Stimulated activated CD4-positive, alpha-beta T cell treated with anti-CD3 and anti-CD28 coated beads, Interleukin-15, amount 100 ng/mL, for 1 hour (primary cell): ENCODE measurements around the gene DAAM1.

ENCODE experiments used
- DNase-seq, 2 donors: peaks; one replicate each; pipeline ENCODE4 v3.0.0-alpha.2; 2020; ENCODE audit warnings: low read depth in 1 of 2, low spot score in 1 of 2

The DAAM1 gene

DNA sequence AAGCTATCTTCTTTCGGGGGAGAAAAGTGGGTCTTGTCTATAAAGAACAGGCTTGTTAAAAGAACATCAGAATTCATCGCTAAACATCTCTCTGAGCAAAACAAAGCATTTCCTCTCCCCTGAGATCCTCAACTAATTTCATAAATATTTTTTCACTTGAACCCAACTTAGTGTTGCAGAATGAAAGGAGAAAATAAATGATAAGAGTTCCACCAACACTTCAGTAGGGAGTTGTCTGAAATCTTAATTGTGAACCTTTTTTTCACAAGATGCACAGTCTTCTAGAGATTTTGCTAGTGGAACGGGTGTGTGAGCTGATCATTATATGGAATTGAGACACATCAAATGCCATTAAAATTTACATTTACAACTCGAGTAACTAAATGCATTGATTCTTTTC, 1.3 kb upstream of the DAAM1 start:
- no peak for DNase-seq

DNA sequence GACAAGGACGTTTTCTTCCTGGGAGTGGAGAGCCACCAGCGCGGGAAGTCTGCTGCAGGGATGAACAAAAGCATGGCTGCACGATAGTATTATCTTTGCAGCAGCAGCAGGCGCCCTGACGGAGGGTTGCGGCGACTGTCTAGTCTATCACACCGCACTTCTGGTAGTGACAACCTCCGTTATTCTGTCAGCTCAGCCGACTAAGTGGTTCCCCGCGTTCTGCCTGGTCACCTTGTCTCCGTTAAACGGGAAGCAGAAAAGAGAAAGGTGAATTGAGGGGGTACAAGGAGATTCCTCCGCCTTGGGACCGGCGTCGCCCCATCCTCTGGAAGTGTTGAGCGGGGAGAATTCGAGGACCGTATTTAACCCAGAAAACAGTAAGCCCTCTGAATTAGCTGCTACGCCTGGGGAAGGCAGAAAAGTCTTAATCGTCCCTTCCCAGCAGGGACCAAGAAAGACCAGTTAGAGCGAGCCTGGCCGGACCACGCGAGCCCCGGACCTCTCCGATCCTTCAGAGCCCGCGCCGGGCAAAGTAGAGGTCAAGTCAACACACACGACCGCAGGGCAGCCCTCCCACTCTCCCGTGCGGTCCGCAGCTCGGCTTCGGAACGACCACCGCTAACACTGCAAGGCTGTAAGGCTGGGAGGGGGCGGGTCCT, 536 bp upstream of the DAAM1 start:
- DNase-seq = peak in 1 of 2 donors; percentile 16

DNA sequence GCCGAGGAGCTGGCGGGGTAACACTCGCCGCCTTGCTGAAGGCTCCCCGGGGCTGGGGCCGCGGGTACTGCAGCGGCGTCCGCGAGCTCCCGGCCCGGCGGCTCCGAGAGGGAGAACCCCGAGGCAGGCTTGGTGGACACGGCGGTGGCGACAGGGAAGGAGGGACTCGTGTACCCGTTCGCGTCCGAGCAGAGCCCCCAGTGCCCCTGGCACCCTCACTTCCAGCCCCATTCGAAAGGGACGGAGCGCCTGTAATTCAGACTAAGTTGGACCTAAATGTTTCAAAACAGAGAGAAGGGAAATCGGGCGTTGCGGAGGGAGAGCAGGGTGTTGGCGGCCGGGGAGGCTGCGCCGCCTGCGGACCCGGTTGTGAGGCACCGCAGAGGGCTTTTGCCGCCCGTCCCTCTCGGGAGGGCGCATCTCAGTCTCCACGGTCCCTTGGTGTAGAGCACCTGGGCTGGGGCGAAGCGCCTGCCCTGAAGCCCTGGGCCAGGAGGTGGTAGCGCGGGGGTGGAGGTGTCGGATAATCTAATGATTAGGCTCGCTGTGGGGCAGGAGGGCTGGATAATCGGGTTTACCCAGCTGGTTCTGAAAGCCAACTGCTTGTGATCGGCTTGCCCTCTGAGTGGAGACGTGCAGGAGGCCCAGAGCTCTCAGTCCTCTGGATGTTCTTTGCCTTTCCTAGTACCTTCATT, 771 bp downstream of the DAAM1 start:
- DNase-seq = peak; percentile 10 to 22

DNA sequence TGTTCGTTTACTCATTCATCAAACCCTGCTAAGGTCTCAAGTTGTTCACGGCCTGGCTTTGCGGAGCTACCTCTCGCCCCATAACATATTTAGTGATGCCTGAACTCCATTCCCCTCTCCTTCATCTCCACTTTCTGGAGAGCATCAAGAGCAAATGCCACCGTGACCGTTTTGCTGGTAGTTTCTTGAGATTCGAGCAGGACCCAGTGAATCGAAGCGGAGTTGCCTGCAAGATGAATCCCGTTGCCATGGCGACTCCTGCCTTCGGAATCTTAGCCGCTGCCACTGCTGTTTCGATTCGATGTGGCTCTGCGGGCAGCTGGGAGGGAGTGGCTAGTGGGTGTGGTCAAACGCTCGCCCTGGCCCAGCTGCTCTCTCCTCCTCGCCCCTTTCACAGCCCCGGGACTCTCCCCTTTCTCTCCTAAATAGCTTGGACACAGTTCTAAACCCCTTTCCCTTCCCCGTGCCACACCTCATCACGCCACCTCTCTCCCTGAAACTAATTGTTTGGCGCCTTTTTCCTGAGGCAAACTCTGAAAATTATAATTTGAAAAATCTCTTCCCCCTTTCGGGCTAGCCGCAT, 1.4 kb downstream of the DAAM1 start:
- peak; percentile 22 to 31 for DNase-seq

DNA sequence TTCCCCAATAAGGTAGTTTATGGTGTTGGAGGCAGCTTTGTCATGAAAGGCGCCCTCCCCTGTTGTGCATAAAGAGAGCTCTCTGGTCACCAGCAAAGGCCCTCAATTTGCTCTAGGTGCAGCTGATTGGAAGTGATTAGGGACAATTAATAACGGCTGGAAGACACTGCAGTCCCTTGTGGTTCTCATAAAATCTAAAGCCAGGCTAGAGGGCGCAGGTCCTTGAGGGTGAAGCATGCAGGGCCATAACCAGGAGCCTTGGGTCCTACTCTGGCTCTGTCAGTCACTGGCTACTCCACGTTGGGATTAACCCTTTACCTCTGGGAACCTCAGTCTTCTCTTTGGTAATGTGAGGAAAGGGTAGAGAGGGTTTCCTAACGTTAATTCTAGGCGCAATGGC, 1.9 kb downstream of the DAAM1 start:
- no peak for DNase-seq

DNA sequence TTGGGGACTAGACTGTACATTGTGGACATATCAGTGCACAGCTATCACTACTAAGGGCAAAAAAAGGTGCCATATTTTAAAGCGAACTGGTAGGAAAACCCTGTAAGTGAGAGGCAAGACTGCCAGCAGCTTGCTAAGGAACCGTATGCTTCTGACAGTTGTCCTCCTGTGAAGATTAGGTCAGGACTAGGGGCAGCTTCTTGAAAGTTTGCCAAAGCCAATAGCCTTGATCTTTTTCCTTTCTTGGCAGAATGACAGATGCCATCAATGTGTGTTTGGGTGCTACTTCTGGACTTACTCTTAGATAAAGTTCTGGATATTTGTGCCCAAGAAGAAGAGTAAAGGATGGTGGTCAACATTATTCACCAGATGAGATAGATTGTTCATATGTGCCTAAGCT, 7.4 kb downstream of the DAAM1 start:
- DNase-seq = no peak

DNA sequence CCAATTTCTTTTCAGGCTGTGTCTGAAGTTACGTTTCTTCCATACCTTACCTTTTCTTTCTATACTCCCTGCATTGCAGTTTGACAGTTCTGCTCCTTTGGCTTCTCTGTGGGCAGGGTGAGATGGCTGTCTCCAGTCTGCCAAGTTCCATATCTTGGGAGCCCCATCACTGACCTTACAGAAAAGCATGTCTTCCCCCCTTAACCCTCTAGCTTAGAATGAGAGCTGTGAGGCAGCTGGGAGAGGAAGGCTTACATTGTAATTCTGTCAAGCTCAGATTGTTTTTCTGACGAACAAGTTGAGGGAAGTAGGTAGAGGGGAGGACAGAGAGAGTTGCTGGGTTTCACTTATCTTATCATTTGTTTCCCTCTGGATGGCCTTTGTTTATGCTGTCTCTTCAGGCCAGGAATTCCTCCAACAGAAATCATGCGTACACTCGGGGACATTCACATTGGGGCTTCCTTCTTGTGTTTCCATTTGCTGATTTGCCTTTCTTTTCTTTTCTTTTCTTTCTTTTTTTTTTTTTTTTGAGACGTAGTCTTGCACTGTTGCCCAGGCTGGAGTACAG, 9.3 kb downstream of the DAAM1 start:
- DNase-seq = no peak

DNA sequence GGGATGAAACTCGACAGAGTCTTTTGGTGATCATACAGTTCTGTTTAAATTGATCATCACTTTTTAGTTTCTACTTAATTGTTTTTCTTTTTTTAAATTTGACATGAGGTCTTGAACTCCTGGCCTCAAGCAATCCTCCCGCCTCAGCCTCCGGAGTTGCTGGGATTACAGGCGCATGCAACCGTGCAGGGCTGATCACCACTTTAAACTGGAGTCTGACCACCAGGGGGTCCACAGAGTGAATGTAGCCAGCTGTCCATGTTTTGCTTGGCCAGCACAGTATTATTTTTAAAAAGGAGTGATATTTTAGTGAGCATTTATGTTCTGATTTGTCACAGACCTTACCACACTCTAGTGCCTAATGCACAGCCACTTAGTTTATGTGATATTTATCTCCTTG, 10.7 kb downstream of the DAAM1 start:
- DNase-seq = no peak

DNA sequence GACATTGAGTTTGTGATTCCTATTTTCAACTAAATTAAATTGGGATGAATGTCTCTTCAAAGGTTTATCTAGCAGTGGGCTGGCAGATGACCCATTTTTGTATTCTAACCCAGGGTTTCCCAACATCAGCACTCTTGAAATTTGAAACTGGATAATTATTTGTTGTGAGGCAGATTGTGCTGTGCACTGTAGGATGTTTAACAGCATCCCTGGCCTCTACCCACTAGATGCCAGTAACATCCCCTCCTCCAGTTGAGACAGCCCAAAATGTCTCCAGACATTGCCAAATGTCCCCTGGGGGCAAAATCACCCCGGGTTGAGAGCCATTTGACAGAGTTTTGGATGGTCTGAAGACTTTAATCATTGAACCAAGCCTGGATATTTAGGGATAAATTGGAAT, 11.1 kb downstream of the DAAM1 start:
- DNase-seq = no peak

DNA sequence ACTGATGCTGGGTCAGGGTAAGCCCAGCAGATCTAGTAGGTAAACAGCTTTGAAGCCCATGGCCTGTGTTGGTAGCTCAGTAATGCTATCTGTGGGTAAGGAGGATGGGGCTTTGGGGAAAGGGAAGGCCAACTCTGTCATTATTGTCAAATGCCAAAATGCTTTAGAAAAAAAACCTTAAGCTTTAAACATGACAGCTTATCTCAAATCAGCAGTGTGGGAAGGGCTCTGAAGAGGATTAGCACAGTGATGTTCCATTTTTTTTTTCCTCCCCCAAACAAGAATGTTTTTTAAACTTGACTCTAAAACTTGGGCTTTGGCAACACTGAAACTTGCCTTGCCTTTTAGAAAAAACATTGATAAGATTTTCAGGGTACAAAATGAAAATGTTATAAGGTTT, 11.7 kb downstream of the DAAM1 start:
- no peak for DNase-seq

DNA sequence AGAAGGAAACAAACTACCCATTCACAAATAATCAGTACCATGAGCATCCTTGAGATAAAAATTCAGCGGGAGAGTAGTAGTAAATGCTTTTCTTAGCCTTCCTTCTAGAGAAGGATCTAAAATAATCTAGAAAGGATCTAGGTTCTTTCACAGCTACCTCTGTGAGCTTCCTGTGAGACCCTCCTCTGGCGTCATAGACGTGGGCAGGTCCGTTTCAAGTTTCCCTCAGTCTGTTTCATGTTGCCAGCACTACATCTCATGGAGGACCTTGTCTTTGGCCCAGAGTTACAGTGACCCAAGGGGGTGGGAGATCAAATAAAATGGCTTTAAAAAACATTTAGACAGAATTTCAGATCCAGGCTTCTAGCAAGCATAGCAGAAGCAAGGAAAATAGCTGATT, 13.6 kb downstream of the DAAM1 start:
- DNase-seq = no peak

DNA sequence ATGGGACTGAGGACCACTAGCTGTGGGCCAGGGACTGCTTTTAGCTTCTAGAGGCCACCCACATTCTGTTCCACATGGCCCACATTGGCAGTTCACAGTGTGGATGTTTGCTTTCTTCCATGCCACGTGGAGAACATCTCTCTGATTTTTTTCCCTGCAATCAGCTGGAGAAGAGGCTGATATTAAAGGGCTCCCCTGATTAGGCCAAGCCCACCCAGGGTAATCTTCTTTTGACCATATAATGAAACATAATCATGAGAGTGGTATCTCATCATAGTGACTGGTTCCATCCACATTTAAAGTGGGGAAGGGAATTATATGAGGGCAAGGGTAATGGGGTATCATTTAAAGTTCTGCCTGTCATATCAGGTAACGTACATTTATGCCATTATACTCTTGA, 15.8 kb downstream of the DAAM1 start:
- DNase-seq = no peak

DNA sequence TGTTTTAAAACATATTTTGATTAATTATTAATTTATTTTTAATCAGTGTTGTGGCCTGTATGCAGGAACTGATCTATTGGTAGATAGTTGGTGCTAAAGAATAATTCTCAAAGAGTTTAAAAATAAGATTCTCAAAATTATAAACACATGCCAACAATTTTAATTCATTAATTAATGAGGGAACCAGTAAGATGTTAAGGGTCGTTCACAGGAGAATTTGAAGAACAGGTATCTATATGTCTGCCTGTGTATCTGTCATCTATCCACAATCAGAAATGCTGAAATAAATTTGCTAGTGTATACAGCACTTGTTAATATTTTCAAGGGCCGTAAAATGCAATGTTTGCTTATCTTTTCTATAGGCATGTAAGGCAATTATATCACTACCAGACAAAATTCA, 18.4 kb downstream of the DAAM1 start:
- no peak for DNase-seq

DNA sequence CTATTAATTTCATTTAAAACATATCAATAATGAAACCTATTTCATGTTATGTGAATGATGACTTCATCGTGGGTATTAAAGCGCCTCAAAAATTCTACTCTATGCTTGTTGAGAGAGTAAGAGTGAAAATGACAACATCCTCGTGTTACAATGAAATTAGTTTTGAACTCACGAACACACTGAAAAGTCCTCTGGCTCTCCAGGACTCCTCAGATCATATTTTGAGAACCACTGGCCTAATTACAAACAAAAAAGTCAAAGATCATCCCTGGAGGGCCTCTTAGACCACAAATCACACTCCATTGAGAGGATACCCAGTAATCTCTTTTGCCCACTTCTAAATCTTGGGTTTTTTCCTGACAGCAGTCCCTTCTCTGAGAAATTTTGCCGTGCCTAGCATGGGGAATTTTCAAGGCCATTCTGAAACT, 19.1 kb downstream of the DAAM1 start:
- DNase-seq = no peak

DNA sequence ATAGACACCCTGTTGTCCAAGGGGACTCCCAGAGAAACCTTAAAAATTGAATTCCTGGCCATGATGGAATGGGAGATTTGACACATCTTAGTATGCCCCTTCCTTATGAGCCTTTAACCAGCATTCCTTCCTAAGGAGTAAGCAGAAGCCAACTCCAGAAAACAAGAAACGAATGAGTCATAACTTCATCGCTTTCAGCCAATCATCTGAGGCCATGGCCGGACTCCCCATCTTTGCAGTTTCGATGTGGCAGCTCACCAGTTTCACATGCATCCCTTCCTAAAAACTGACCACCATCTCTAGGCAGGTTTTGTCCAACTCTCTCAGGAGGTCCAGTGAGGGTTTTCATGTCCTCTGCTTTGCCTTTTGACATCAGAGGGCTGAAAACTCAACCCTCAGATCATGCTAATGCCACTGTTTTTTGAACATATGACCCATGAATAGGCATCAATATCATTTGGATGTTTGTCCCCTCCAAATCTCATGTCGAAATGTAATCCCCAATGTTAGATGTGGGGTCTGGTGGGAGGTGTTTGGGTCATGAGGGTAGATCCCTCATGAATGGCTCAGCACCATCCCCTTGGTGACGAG, 19.9 kb downstream of the DAAM1 start:
- no peak for DNase-seq

DNA sequence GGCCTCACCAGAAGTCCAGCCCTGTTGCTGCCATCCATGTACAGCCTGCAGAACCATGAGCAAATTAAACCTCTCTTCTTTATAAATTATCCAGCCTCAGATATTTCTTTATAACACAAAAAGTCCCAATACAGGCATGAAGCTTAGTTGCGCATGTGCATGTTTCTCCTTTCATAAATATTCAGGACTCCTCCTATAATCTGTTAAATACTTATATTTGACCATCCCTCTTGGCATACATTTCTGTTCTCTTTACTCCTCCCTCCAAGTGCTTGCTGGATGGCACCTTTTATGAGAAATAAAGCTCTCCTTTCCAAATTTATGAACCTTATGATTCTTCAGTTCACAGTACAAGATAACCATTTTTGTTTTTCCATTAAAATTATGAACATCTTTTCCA, 20.5 kb downstream of the DAAM1 start:
- no peak for DNase-seq

DNA sequence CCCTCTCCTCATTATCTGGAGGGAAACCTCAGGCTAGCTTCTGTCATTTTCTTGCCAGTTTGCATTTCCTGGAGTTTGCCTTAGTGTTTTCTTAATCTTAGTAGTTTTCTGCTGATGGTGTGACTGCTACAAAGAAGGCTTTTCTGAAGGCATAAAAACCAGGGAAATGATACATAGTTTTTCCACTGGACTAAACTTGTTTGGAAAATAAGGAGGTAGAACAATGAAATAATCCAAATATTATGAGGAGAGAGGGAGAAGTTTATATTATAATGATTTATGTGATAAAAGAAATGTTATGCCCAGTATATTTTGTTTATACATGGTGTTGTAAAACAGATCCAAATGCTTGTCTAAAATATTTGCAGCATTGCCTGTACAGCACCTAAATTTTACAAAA, 22.2 kb downstream of the DAAM1 start:
- no peak for DNase-seq

DNA sequence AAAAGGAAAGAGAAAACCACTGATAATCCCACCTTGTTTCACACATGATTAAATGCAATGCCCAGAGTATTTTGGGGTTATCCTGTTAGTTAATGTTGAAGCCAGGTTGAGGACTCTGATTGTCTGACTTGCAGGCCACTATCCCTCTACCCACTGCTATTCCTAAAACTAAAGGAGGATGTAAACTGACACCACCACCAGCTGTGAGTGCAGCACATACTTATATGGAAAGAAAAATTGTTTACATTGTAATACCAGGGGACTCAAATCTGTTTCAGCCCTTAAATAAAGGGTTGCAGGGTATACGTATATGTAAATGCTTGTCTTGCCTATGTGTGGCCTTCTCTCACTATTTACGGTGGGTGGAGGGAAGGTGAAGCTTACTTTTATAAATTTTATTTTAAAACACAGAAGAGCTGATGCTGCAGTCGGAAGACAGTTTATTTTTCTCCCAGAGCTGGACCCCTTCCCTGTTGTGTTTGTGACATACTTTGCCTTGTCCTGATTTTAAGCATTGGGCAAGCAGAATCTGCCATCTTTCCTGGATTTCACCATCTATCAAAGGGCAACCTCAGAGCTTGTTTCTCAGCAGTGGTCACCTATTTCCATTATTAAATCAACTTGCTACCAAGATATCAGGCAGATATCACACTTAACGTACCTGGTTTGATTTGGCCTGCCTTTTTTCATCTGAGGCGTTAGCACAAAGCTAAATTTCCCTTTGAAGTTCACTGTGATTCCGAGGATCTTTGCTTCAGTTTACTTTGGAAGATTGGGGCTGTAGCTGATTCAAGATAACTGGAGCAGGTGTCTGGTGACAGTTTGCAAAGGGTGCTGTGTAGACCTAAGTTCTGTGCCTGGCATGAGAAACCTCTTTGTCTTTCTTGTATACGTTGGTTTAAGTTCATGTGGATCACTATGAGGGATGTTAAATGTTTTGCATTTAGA, 25.2 kb downstream of the DAAM1 start:
- DNase-seq = no peak

DNA sequence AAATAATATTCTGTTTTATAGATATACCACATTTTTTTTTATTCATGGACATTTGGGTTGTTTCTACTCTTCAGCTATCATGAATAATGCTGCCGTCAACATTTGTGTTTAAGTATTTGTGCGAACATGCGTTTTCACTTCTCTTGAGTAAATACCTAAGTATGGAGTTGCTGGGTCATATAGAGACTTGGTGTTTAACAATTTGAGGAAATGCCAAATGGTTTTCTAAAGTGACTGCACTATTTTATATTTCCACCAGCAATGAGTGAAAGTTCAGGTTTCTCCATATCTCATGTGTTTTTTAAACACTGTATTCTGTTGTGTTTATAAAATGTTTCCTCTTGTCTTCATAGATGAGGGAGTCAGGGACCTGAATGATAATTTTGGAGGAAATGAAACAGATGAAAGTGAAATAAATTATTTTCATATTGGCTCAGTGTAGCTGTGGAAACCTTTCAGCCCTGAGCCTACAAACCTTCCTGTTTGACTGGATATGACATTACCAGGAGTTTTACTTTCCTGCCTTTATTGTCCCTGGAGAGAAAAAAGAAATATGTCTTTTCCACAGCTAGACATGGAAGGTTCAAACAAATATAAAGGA, 26.3 kb downstream of the DAAM1 start:
- no peak for DNase-seq

DNA sequence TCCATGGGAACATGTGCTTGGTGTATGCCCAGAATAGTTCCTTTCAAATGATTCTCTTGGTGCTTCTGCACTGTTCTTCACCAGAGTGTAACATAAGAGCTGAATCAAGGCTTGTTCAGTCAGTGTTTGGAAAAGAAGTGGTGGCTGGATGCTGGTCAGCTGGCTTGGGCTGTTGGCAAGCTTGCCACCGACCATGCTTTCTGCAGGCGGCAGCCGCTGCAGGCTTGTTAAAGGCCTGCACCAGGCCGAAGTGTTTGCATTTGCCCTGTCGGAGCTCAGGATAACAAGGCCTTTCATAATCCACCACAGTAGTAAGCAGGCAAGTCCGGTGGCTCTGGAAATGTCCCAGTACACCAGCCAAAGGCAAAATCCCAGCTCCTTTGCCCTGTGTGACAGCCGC, 26.9 kb downstream of the DAAM1 start:
- no peak for DNase-seq

DNA sequence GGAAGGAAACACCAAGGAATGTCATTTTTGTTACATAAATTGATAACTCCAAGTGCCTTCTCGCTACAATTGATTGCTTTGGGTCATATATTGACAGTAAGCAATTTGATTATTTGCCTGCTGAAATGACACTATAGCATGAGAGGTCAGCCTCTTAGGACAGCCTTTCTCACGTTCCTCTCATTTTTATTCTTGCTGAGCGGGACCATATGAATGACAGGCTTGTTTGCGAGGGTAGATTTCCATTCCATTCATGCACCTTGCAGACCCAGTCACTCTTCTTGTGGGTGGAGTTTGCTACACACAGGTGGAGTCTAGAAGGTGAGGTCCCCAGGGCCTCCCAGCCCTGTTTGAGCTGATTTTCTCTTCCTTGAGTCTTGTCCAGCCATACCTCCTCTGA, 27.3 kb downstream of the DAAM1 start:
- DNase-seq = no peak
